HG02588 (cell line): ENCODE results near the gene RAB11B.
"Not testable (repeated sequence)": the region's sequence is repeated elsewhere in the genome, so short reads cannot be mapped to it uniquely, and the experiment has no call there.

Experiments
- ATAC-seq: cut with Tn5 transposase; IDR thresholded peaks from one replicate; pipeline ENCODE4 v1.9.1; 2021; ENCODE audit warnings: mild to moderate bottlenecking, moderate library complexity; ENCODE audit not compliant: unreplicated experiment

Gene RAB11B

GRCh38 chr19:8389891-8390616 lies at the start of gene RAB11B:
RAB11B (plus strand) TSS chr19:8390360; CDS start chr19:8390417, 57 bp downstream.
- peak; percentile 86 for ATAC-seq

DNA sequence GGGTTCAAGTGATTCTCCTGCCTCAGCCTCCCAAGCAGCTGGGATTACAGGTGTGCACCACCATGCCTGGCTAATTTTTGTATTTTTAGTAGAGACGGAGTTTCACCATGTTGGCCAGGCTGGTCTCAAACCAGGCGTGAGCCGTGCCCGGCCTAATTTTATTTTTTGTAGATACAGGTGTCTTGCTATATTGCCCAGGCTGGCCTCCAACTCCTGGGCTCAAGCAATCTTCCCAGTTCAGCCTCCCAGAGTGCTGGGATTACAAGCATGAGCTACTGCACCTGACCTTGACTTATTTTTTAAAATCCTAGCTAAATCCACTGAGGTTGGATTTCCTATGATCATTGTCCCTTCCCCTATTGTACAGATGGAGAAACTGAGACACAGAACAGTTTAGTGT lies 48.7 kb upstream of the RAB11B start:
- ATAC-seq: not testable (repeated sequence)

GRCh38 chr19:8342316-8342683 lies 47.9 kb upstream of the RAB11B start:
- ATAC-seq: no peak

- peak; percentile 80 for ATAC-seq
These were observed 47.3 kb upstream of the RAB11B start, which contains the start of gene KANK3 for GRCh38 chr19:8342684-8343482. KANK3 (minus strand) TSS chr19:8343262; CDS start chr19:8337828, 5,434 bp downstream.

GRCh38 chr19:8343483-8343844 lies 46.7 kb upstream of the RAB11B start:
- ATAC-seq: no peak

DNA sequence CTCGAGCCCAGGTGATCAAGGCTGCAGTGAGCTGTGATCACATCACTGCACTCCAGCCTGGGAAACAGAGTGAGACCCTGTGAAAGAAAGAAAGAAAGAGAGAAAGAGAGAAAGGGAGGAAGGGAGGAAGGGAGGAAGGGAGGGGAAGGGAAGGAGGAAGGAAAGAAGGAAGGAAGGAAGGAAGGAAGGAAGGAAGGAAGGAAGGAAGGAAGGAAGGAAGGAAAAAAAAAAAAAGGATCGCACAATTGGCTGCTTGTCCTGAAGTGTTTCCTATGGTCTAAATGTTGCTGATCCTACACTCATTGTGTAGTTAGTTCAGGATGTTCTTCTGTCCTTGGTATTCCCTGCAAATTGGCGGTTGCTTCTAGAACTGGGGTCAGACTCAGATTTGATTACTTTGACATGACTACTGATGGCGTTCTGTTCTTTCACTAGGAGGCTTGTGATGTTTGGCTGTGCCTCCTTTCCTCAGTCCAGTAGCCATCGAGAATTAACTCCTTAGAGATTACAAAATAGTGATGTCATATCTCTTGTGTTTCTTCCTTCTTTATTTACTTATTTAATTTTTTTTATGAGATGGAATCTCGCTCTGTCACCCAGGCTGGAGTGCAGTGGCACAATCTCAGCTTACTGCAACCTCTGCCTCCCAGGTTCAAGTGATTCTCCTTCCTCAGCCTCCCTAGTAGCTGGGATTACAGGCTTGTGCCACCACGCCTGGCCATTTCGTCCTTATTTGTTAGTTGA lies 40.4 kb upstream of the RAB11B start:
- ATAC-seq: not testable (repeated sequence)

- no peak for ATAC-seq
These were observed 37.9 kb upstream of the RAB11B start for GRCh38 chr19:8352134-8352827.

DNA sequence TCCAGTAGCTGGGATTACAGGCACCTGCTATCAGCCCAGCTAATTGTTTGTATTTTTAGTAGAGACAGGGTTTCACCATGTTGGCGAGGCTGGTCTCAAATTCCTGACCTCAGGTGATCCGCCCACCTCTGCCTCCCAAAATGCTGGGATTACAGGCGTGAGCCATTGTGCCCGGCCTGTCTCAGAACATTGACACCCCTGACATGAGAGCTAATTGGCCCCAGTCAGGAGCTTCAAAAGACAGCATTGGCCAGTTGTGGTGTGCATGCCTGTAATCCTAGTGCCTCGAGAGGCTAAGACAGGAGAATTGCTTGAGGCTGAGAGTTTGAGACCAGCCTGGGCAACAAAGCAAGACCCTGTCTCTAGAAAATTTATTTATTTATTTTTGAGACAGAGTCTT lies 37.3 kb upstream of the RAB11B start:
- not testable (repeated sequence) for ATAC-seq

DNA sequence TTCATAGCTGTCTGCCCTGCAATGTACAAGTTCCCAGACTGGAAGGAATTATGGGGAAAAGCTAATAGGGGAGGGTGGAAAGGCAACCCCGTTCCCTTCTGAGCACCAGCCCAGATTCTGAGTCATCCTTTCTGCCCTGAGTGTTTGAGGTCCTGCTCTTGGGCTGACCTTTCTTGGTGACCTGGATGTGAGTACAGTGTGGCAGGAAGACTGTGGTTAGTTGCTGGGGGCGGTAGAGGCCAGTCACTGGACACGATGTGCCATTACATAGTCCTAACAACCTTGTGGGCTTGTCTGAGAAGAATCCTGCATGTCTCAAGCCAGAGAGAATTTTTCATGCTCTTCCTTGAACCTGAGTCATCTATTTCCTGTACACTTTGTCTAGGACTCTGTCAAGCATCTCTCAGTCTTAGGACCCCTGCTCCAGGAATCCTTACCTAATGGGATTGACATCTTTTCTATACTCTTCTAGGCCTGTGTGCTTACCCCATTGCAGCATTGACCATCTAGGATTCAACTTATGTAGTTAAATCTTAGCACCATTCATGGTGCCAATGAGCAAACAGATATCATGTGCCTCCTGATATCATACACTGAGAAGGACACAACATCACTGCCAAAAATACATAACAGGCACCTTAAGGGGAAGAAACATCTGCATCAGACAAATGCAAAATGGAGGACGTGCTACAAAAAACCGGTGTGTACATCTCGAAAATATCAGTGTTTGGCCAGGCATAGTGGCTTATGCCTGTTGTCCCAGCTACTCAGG lies 34.3 kb upstream of the RAB11B start:
- ATAC-seq: no peak

DNA sequence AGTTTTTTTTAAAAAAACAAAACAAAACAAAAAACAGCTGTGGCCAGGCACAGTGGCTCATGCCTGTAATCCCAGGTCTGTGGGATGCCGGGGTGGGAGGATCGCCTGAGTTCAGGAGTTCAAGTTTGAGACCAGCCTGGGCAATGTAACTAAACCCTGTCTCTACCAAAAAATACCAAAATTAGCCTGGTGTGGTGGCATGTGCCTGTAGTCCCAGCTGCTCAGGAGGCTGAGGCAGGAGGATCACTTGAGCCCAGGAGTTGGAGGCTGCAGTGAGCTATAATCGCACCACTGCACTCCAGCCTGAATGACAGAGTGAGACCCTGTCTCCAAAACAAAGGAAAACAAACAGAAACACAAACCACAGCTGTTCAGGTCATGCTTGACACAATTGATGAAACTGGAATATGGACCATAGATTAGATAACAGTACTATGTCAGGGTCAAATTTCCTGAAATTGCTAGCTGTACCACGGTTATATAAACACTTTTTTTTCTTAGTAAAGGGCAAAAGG lies 33.1 kb upstream of the RAB11B start:
- no peak for ATAC-seq

GRCh38 chr19:8358948-8359347 lies 31.2 kb upstream of the RAB11B start:
- no peak for ATAC-seq

GRCh38 chr19:8360196-8360595 lies 30.0 kb upstream of the RAB11B start:
- no peak for ATAC-seq

DNA sequence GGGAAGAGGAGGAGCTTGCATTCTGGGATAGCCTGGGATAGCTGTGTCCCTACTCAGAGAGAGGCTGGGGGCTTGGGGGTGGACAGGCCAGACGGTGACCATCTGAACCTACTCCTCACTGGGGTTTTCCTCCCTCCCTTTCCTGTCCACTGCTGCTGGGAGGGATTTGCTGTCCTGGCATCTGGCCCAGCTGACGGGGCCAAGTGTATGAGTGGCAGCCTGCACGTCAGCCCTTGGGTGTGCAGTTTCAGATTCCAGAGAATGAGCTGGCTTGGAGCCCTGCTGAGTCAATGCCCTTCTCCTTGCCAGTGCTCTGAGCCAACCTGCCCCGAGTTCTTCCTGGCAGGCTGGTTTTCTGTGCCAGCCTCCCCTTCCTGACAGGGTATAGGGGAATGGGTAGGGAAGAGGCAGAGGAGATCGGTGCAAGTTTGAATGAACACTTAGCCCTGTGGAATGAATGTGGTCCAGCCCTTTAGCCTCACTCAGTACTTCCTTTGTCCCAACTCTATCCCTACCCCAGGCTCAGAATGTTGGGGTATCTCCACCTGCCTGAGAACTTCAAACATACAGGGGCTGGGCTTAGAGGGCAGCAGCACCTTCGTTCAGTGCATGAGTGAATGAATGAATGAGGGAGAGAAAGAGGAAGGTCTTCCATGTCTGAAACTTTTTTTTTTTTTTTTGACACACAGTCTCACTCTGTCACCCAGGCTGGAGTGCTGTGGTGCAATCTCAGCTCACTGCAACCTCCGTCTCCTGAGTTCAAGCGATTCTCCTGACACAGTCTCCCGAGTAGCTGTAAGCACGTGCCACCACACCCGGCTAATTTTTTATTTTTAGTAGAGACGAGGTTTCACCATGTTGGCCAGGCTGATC lies 28.0 kb upstream of the RAB11B start:
- ATAC-seq: no peak

DNA sequence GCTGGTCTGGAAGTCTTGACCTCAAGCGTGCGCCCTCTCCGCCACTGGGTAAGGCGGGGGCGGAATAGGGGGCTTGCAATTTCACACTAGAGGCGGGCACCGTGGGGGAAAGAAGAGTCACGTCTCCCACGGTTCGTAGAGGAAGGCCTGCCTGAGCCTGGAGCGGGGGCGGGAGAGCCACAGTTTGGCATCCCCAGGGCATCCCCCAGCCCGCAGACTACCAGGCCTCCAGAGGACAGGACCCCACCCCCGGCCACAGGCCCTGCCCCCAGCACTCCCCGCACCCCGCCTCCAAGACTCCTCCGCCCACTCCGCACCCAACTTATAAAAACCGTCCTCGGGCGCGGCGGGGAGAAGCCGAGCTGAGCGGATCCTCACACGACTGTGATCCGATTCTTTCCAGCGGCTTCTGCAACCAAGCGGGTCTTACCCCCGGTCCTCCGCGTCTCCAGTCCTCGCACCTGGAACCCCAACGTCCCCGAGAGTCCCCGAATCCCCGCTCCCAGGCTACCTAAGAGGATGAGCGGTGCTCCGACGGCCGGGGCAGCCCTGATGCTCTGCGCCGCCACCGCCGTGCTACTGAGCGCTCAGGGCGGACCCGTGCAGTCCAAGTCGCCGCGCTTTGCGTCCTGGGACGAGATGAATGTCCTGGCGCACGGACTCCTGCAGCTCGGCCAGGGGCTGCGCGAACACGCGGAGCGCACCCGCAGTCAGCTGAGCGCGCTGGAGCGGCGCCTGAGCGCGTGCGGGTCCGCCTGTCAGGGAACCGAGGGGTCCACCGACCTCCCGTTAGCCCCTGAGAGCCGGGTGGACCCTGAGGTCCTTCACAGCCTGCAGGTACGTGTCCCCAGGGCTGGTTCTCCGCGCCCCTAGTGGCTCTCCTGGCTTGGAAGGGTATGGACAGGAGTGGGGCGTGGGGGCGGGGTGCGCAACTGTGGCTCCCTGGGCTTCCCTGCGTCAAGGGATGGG lies 26.1 kb upstream of the RAB11B start, which contains the start of gene ANGPTL4:
Gene ANGPTL4 (plus strand): TSS at position 353 of the 969 bp plus-strand sequence. CDS start 167 bp downstream, at position 520.
- no peak for ATAC-seq

- ATAC-seq: no peak
These were observed 24.0 kb upstream of the RAB11B start for GRCh38 chr19:8366121-8366581.

DNA sequence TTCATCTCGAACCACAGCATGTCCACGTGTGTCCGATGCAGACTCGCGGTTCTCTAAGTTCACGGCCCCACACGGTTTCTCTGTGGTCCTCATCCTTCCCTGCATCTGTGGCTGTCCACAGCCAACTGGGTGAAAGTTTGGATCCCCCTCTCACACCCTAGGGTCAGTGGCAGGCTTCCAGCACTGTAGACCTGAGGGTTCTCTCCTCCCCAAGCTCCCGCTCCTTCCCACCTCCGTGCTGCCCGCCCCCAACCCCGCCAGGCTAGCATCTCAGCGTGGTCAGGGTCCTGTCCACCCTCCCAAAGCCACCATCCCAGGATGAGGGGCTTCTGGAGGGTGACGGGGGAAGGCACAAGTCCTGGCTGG lies 23.2 kb upstream of the RAB11B start:
- ATAC-seq: no peak

DNA sequence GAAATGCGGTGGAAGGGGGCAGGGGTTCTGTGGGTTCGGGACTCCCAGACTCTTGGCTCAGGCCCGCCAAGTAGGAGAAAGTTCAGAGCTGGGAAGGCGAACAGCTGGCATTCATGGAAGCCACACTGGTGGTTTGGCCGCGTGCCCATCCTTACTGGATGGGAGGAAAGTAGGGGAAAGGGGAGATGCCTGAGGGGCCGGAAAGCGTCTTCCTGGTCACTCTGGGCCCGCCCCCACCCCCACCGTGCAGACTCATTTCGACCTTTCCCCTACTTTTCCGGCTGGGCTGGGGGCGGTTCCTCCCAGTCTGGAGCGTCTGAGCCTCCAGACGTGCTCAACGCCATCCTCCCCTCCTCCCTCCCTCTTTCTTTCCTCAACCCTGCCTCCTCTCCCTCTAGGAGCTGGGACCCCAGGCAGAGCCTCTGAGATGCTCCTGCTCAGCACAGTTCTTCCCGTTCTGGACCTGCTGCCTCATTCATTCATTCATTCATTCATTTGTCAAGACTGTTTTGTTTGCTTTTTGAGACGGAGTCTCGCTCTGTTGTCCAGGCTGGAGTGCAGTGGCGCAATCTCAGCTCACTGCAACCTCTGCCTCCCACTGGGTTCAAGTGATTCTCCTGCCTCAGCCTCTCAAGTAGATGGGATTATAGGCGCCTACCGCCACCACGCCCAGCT lies 22.7 kb upstream of the RAB11B start:
- ATAC-seq: no peak
